COR-L47 (cell line): ENCODE results near the gene KAZN.

ENCODE experiments used
- DNase-seq: peaks from one replicate; lab custom pipeline; 2025; lab: John Stamatoyannopoulos, UW

Gene KAZN

GRCh38 chr1:14614341-14614740 is 15.9 kb downstream of the KAZN start:
- DNase-seq: no peak

GRCh38 chr1:14615549-14616218 is 17.2 kb downstream of the KAZN start:
- no peak for DNase-seq

- no peak for DNase-seq
These were observed 18.3 kb downstream of the KAZN start for GRCh38 chr1:14616632-14617396.

- no peak for DNase-seq
These were observed 19.3 kb downstream of the KAZN start for GRCh38 chr1:14617791-14618190.

- DNase-seq: no peak
These were observed 22.5 kb downstream of the KAZN start for GRCh38 chr1:14620941-14621340.

- DNase-seq: no peak
These were observed 24.6 kb downstream of the KAZN start for GRCh38 chr1:14623090-14623489.

GRCh38 chr1:14624941-14625340 is 26.5 kb downstream of the KAZN start:
- no peak for DNase-seq

GRCh38 chr1:14625572-14625971 is 27.1 kb downstream of the KAZN start:
- DNase-seq: no peak

- no peak for DNase-seq
These were observed 27.5 kb downstream of the KAZN start for GRCh38 chr1:14625996-14626395.

GRCh38 chr1:14626869-14627607 is 28.6 kb downstream of the KAZN start:
- no peak for DNase-seq

GRCh38 chr1:14627608-14628489 is 29.4 kb downstream of the KAZN start:
- DNase-seq: no peak

- DNase-seq: no peak
These were observed 31.0 kb downstream of the KAZN start for GRCh38 chr1:14629363-14630014.

- no peak for DNase-seq
These were observed 32.5 kb downstream of the KAZN start for GRCh38 chr1:14630986-14631385.

- DNase-seq: no peak
These were observed 32.9 kb downstream of the KAZN start for GRCh38 chr1:14631421-14631820.

- DNase-seq: no peak
These were observed 36.0 kb downstream of the KAZN start for GRCh38 chr1:14634486-14634885.

GRCh38 chr1:14635421-14635820 is 36.9 kb downstream of the KAZN start:
- no peak for DNase-seq

- no peak for DNase-seq
These were observed 38.6 kb downstream of the KAZN start for GRCh38 chr1:14636897-14637632.

GRCh38 chr1:14639291-14640050 is 41.0 kb downstream of the KAZN start:
- no peak for DNase-seq

- DNase-seq: no peak
These were observed 44.2 kb downstream of the KAZN start for GRCh38 chr1:14642712-14643111.

GRCh38 chr1:14646973-14647372 is 48.5 kb downstream of the KAZN start:
- DNase-seq: no peak
